ENCODE results near the gene RPUSD4.
A peak's percentile ranks its signal among the peaks of the same experiment; 100 is the strongest.

Gene RPUSD4

GRCh38 chr11:126210871-126211235 is 597 bp downstream of the RPUSD4 start:
- no peak for DNase-seq

- DNase-seq, result no peak
These were observed 3.6 kb downstream of the RPUSD4 start for GRCh38 chr11:126207896-126208295.

GRCh38 chr11:126205359-126205758 is 6.1 kb downstream of the RPUSD4 start:
- no peak for DNase-seq

GRCh38 chr11:126202646-126203359 is 8.6 kb downstream of the RPUSD4 start:
- DNase-seq, result no peak

- DNase-seq, result no peak
These were observed 12.8 kb downstream of the RPUSD4 start for GRCh38 chr11:126198648-126199047.

- DNase-seq, result no peak
These were observed 14.0 kb downstream of the RPUSD4 start for GRCh38 chr11:126197277-126197939.

GRCh38 chr11:126195119-126195518 is 16.3 kb downstream of the RPUSD4 start:
- no peak for DNase-seq

GRCh38 chr11:126194121-126194543 is 17.3 kb downstream of the RPUSD4 start:
- DNase-seq, result peak in 1 of 2 experiments; percentile 9

- no peak for DNase-seq
These were observed 18.4 kb downstream of the RPUSD4 start for GRCh38 chr11:126193038-126193478.

- no peak for DNase-seq
These were observed 19.1 kb downstream of the RPUSD4 start for GRCh38 chr11:126192361-126192760.

GRCh38 chr11:126191379-126192073 is 19.9 kb downstream of the RPUSD4 start:
- no peak for DNase-seq

GRCh38 chr11:126190792-126191191 is 20.7 kb downstream of the RPUSD4 start:
- DNase-seq, result no peak

GRCh38 chr11:126189109-126189929 is 22.1 kb downstream of the RPUSD4 start:
- DNase-seq, result no peak

- DNase-seq, result no peak
These were observed 22.9 kb downstream of the RPUSD4 start for GRCh38 chr11:126188332-126189108.

GRCh38 chr11:126186708-126187529 is 24.5 kb downstream of the RPUSD4 start:
- DNase-seq, result no peak

GRCh38 chr11:126186025-126186698 is 25.3 kb downstream of the RPUSD4 start:
- DNase-seq, result no peak

GRCh38 chr11:126185259-126186024 is 26.0 kb downstream of the RPUSD4 start:
- DNase-seq, result no peak

- DNase-seq, result no peak
These were observed 28.5 kb downstream of the RPUSD4 start for GRCh38 chr11:126182787-126183445.
